Measurements from ENCODE around the gene RAB4A. TPM values are rescaled to one million over a fixed set of nuclear protein-coding genes. Genes with fewer than 3 reads are reported as not detected.

Gene RAB4A
- total and polyA plus RNA-seq, 2 of the 13 experiments (the other 11 are each of a cell fraction or from before 2014, with no cell fraction given), result 56.0 to 80.1 TPM

DNA sequence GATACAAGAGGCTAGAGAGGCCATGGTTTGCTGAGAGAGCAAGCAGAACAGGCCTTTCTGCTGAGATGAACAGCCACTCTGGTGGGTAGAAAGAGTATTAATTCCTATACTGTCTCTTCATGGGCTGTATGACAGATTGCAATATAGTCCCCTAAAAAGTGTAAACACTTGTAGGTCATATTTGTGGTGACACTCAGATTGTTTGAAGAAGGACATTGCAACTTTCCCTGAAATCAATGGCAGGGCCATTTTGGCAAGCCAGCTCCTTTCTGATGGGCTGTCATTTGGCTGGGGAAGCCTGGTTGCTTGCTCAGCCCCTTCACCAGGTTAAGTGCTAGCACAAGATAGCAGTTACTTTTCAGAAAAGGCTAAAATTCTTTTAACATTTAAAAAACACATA is 27.5 kb downstream of the RAB4A start (continued):
- TF ChIP-seq BCL6 (CRISPR knock-in tag; IDR thresholded peaks at IDR 0.05) (0 out of 2 replicates have a peak, but pooled peaks have one; percentile 15), SALL1 (CRISPR knock-in tag; IDR thresholded peaks at IDR 0.05) (peak; percentile 59), MAZ (IDR thresholded peaks at IDR 0.05; ENCODE audit: borderline replicate concordance, low read depth, low read length) (no peak), MAZ (CRISPR knock-in tag; IDR thresholded peaks at IDR 0.05; ENCODE audit: low read depth) (no peak), FOXP1 (IDR thresholded peaks at IDR 0.05) (no peak), FOXP1 (CRISPR knock-in tag; IDR thresholded peaks at IDR 0.05) (peak; percentile 13; the same call in 1 of the 2 replicates), ZNF230 (CRISPR knock-in tag; IDR thresholded peaks at IDR 0.05) (no peak), ZNF776 (CRISPR knock-in tag; IDR thresholded peaks at IDR 0.05) (no peak), ZFP82 (CRISPR knock-in tag; IDR thresholded peaks at IDR 0.05; ENCODE audit: borderline replicate concordance) (0 out of 2 replicates have a peak, but pooled peaks have one; percentile 4), RARA (CRISPR knock-in tag; IDR thresholded peaks at IDR 0.05) (0 out of 2 replicates have a peak, but pooled peaks have one; percentile 10), NR2F1 (CRISPR knock-in tag; IDR thresholded peaks at IDR 0.05) (peak in 1 of 2 experiments; percentile 30; a peak in 1 of 4 replicates), SOX5 (CRISPR knock-in tag; IDR thresholded peaks at IDR 0.05; ENCODE audit: borderline replicate concordance) (peak; percentile 42; the same call in 1 of the 2 replicates), GATAD2A (CRISPR knock-in tag; IDR thresholded peaks at IDR 0.05) (0 out of 2 replicates have a peak, but pooled peaks have one; percentile 40), GPBP1L1 (CRISPR knock-in tag; IDR thresholded peaks at IDR 0.05) (no peak), SRY (CRISPR knock-in tag; IDR thresholded peaks at IDR 0.05) (no peak), HOXA3 (CRISPR knock-in tag; IDR thresholded peaks at IDR 0.05) (no peak), EP300 (IDR thresholded peaks at IDR 0.05; ENCODE audit: low read depth in 2 of 2, low read length in 2 of 2) (peak in 1 of 2 experiments; percentile 46; a peak in 1 of 4 replicates), EP300 (CRISPR knock-in tag; IDR thresholded peaks at IDR 0.05; ENCODE audit: borderline replicate concordance) (no peak)
- TF ChIP-seq, protein P1, sequence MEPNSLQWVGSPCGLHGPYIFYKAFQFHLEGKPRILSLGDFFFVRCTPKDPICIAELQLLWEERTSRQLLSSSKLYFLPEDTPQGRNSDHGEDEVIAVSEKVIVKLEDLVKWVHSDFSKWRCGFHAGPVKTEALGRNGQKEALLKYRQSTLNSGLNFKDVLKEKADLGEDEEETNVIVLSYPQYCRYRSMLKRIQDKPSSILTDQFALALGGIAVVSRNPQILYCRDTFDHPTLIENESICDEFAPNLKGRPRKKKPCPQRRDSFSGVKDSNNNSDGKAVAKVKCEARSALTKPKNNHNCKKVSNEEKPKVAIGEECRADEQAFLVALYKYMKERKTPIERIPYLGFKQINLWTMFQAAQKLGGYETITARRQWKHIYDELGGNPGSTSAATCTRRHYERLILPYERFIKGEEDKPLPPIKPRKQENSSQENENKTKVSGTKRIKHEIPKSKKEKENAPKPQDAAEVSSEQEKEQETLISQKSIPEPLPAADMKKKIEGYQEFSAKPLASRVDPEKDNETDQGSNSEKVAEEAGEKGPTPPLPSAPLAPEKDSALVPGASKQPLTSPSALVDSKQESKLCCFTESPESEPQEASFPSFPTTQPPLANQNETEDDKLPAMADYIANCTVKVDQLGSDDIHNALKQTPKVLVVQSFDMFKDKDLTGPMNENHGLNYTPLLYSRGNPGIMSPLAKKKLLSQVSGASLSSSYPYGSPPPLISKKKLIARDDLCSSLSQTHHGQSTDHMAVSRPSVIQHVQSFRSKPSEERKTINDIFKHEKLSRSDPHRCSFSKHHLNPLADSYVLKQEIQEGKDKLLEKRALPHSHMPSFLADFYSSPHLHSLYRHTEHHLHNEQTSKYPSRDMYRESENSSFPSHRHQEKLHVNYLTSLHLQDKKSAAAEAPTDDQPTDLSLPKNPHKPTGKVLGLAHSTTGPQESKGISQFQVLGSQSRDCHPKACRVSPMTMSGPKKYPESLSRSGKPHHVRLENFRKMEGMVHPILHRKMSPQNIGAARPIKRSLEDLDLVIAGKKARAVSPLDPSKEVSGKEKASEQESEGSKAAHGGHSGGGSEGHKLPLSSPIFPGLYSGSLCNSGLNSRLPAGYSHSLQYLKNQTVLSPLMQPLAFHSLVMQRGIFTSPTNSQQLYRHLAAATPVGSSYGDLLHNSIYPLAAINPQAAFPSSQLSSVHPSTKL (CRISPR knock-in tag; IDR thresholded peaks at IDR 0.05), result peak; percentile 61

All from HepG2 (cell line).